GM21447 (cell line): Measurements from ENCODE around the gene SPATA31D1.
"Not testable (repeated sequence)": the region's sequence is repeated elsewhere in the genome, so short reads cannot be mapped to it uniquely, and the experiment has no call there.

Experiments used
- ATAC-seq: cut with Tn5 transposase; IDR thresholded peaks from one replicate; pipeline ENCODE4 v1.9.1; 2021; ENCODE audit not compliant: unreplicated experiment

The SPATA31D1 gene

GRCh38 chr9:81988472-81988871 is at the start of gene SPATA31D1:
SPATA31D1 (plus strand) TSS chr9:81988772; CDS start chr9:81988819, 47 bp downstream.
- not testable (repeated sequence) for ATAC-seq

GRCh38 chr9:81943393-81943792 is 45.2 kb upstream of the SPATA31D1 start, which contains the start of gene SPATA31D3:
SPATA31D3 (plus strand) TSS chr9:81943500; CDS start chr9:81943586, 86 bp downstream.
- not testable (repeated sequence) for ATAC-seq

GRCh38 chr9:81948650-81949049 is 39.9 kb upstream of the SPATA31D1 start:
- ATAC-seq, result peak; percentile 53

GRCh38 chr9:81953096-81953495 is 35.5 kb upstream of the SPATA31D1 start:
- ATAC-seq, result no peak

- ATAC-seq, result no peak
Measured at GRCh38 chr9:81955625-81956024, 32.9 kb upstream of the SPATA31D1 start.

- no peak for ATAC-seq
Measured at GRCh38 chr9:81964218-81965171, 24.1 kb upstream of the SPATA31D1 start.

- ATAC-seq, result no peak
Measured at GRCh38 chr9:81968026-81968425, 20.5 kb upstream of the SPATA31D1 start.

GRCh38 chr9:81969971-81970370 is 18.6 kb upstream of the SPATA31D1 start:
- no peak for ATAC-seq

- ATAC-seq, result no peak
Measured at GRCh38 chr9:81971727-81972126, 16.8 kb upstream of the SPATA31D1 start.

GRCh38 chr9:81974764-81975163 is 13.8 kb upstream of the SPATA31D1 start:
- ATAC-seq, result no peak

GRCh38 chr9:81976351-81976750 is 12.2 kb upstream of the SPATA31D1 start:
- ATAC-seq, result no peak

- ATAC-seq, result peak; percentile 75
Measured at GRCh38 chr9:81979196-81979595, 9.4 kb upstream of the SPATA31D1 start.

GRCh38 chr9:81980568-81980967 is 8.0 kb upstream of the SPATA31D1 start:
- no peak for ATAC-seq

- no peak for ATAC-seq
Measured at GRCh38 chr9:81981883-81982282, 6.7 kb upstream of the SPATA31D1 start.

GRCh38 chr9:81984928-81985327 is 3.6 kb upstream of the SPATA31D1 start:
- no peak for ATAC-seq

GRCh38 chr9:81986051-81986450 is 2.5 kb upstream of the SPATA31D1 start:
- ATAC-seq, result no peak

- no peak for ATAC-seq
Measured at GRCh38 chr9:81989700-81990099, 1.1 kb downstream of the SPATA31D1 start.

GRCh38 chr9:81993656-81994055 is 5.1 kb downstream of the SPATA31D1 start:
- no peak for ATAC-seq

- no peak for ATAC-seq
Measured at GRCh38 chr9:81999806-82000205, 11.2 kb downstream of the SPATA31D1 start.

- no peak for ATAC-seq
Measured at GRCh38 chr9:82010711-82011110, 22.1 kb downstream of the SPATA31D1 start.

- ATAC-seq, result no peak
Measured at GRCh38 chr9:82011133-82011532, 22.6 kb downstream of the SPATA31D1 start.

- ATAC-seq, result no peak
Measured at GRCh38 chr9:82012276-82012675, 23.7 kb downstream of the SPATA31D1 start.
